Body of pancreas (tissue), 4 donors: ENCODE results near the gene LONRF2. TPM values are rescaled to one million over a fixed set of nuclear protein-coding genes. Genes with fewer than 3 reads are reported as not detected.
A peak's percentile ranks its signal among the peaks of the same experiment; 100 is the strongest.

Experiments
- ATAC-seq: fragments of 150-250 bp; one replicate; pipeline ENCODE4 v1.9.1; 2016
- DNase-seq, 4 donors: peaks; one replicate each; pipeline ENCODE4 v3.0.0-alpha.2; 2019
- H3K27ac ChIP-seq, 4 donors: fragments of 200-600 bp; sonication (generic); 1 replicate in 3 of 4; 2 replicates in 1 of 4; pipeline versions ENCODE4 v1.5.1 to v1.6.1; 2016 to 2019; ENCODE audit warnings: mild to moderate bottlenecking in 1 of 4, mixed read lengths in 1 of 4, moderate library complexity in 1 of 4
- H3K27me3 ChIP-seq, 2 donors: fragments of 200-600 bp; sonication (generic); one replicate each; pipeline ENCODE4 v1.6.0; 2016; ENCODE audit warnings: mild to moderate bottlenecking in 1 of 2
- H3K36me3 ChIP-seq, 2 donors: fragments of 200-600 bp; sonication (generic); replicated peaks in 1 of 2; 2 replicates each; pipeline ENCODE4 v1.5.1; 2016; ENCODE audit warnings: low read depth in 2 of 2; ENCODE audit not compliant: insufficient read depth in 1 of 2
- H3K4me1 ChIP-seq: fragments of 200-600 bp; sonication (generic); one replicate; pipeline ENCODE4 v1.6.0; 2016
- H3K4me3 ChIP-seq, 2 donors: fragments of 200-600 bp; sonication (generic); 1 replicate in 1 of 2; 2 replicates in 1 of 2; pipeline ENCODE4 v1.5.1; 2016 to 2019
- H3K9me3 ChIP-seq, 3 donors: fragments of 200-600 bp; sonication (generic); 1 replicate in 2 of 3; 2 replicates in 1 of 3; pipeline ENCODE4 v1.5.1; 2016
- POLR2A ChIP-seq, 3 donors: fragments of 450-650 bp; IDR thresholded peaks; one replicate each; pipeline ENCODE4 v1.6.1; 2016; ENCODE audit warnings: antibody characterized with exemption in 3 of 3, mild to moderate bottlenecking in 2 of 3
- WGBS, 2 donors: methylation state at CpG; one replicate each; pipeline ENCODE4 v1.1.5; 2017; 5-methylcytosine and 5-hydroxymethylcytosine counted together
- intact Hi-C: fragments of 100-400 bp; cut with DNase I; formaldehyde crosslinking; loops from one replicate; pipeline ENCODE4 v1.15.1; 2023
- total RNA-seq, 2 donors: library from RNA; depleted of rRNA; stranded (reverse); fragments of >200 nt; gene quantifications; one replicate each; pipeline ENCODE4 v1.1.0, GENCODE V29; 2016
- TF ChIP-seq, protein P1 (sequence below), 7 experiments: fragments of 450-650 bp in 4 of 7; fragments of 200-600 bp in 3 of 7; sonication (generic) in 3 of 7; IDR thresholded peaks; one replicate each; pipeline ENCODE4 v1.5.1; 2016 to 2019; ENCODE audit warnings: antibody characterized with exemption in 7 of 7

LONRF2 gene
- total RNA-seq, 2 donors from 2014 or later, result 12.5 to 14.2 TPM

DNA sequence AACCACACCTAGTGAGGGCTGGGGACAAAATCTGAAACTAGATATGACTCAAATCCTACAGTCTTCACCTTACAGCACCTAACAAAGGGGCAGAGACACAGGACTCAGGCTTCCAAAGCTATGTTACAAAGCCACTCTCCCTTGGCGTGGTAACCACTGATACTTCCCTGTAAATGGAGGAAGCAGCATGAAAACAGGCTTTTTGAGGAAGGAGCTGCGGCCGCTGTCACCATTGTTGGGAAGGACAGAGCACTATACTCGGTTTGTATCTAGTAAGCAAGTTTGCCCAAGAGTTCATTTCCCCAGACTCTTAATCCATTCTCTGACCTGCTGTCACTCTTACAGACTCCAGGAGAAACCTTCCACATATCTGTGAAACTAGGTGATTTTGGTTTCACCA lies 60.3 kb downstream of the LONRF2 start:
- Histone ChIP-seq H3K4me3 (no peak overlapping the region), H3K4me1 (no peaks in the 10 kb centered on the region), H3K36me3 (no peaks in the 10 kb centered on the region), H3K9me3 (no peaks in the 10 kb centered on the region), H3K27me3 (no peaks in the 10 kb centered on the region), H3K27ac (no peak overlapping the region)
- intact Hi-C loops, result no loop called here
- ATAC-seq (no peak), DNase-seq (peak in 1 of 4 donors; percentile 36)
- TF ChIP-seq, protein P1, sequence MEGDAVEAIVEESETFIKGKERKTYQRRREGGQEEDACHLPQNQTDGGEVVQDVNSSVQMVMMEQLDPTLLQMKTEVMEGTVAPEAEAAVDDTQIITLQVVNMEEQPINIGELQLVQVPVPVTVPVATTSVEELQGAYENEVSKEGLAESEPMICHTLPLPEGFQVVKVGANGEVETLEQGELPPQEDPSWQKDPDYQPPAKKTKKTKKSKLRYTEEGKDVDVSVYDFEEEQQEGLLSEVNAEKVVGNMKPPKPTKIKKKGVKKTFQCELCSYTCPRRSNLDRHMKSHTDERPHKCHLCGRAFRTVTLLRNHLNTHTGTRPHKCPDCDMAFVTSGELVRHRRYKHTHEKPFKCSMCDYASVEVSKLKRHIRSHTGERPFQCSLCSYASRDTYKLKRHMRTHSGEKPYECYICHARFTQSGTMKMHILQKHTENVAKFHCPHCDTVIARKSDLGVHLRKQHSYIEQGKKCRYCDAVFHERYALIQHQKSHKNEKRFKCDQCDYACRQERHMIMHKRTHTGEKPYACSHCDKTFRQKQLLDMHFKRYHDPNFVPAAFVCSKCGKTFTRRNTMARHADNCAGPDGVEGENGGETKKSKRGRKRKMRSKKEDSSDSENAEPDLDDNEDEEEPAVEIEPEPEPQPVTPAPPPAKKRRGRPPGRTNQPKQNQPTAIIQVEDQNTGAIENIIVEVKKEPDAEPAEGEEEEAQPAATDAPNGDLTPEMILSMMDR (IDR thresholded peaks at IDR 0.05), result no peak
- TF ChIP-seq POLR2A (IDR thresholded peaks at IDR 0.05), result no peak
- 81 to 84% methylated on average over 4 of the region's 4 CpGs for WGBS, 2 donors

DNA sequence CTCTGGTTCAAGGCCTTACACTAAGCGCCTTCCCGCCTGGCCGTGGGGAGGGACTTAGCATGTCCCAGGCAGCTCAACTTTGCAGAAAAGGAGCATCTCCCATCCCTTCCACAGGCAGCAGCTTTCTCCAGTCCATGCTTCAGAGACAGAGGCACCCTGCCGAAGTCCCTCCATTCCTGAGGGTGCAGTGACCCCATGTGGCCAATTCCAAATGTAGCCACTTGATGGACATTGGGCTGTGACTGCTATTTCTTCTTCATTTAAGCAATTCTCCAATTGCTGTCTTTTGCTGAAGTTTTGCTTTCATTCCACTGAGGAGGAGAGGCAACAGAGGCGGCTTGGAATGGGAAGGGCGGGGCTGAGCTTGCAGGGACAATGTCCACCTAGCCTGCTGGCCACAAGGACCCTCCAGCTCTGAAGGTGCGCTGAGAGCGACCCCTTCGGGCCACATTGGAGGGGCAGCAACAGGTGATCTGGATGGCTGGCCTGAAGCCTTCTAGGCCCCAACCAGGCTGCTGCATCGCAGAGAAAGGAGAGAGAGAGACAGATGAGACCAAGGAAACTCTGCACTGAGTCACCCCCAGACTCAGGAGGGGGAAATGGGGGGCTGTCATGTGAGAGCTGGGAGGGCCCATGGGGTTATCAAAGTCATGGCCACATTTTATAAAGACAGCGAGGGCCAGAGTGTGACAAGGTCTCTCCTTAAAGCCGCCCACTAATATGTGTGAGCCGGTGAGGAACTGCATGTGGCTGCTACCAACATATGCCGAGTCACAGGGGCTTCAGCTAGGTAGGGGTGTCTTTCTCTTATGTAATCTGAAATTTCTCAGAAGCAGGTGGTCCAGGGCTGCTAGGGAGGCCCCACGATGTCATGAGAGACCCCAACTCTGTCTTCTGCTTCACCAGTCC lies 61.3 kb downstream of the LONRF2 start:
- Histone ChIP-seq H3K27ac (no peak overlapping the region), H3K9me3 (no peaks in the 10 kb centered on the region), H3K36me3 (no peaks in the 10 kb centered on the region), H3K27me3 (no peaks in the 10 kb centered on the region), H3K4me3 (no peak overlapping the region), H3K4me1 (no peaks in the 10 kb centered on the region)
- DNase-seq (peak; percentile 62 to 67 (median 64)), ATAC-seq (peak; percentile 66)
- WGBS, 2 donors, result 45 to 81% methylated on average over 12 to 15 of the region's 15 CpGs
- intact Hi-C loops, result loop anchor here (2.0 kb wide), 1 partner anchor 120 kb away; no protein-coding TSS in a partner anchor
- TF ChIP-seq, protein P1 (IDR thresholded peaks at IDR 0.05), result peak in 6 of 7 experiments; percentile 29 to 69 (median 63)
- no peak for TF ChIP-seq POLR2A (IDR thresholded peaks at IDR 0.05)

DNA sequence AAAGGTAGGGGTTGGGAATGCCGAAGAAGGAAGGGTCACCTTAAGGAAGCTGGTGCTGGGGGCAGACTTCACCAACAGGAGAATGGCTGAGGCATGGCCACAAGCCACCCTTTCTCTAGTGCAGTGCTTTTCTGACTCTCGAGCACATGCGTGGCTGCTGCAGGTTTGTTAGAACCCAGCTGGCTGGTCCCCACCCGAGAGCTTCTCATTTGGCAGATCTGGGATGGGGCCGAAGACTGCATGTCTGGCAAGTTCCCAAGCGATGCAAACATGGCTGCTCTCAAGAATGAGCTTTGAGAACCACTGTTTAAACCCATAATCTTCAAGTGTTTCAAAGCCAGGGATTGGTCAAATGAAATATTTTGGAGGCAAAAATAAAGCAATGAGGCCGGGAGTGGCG lies 63.2 kb downstream of the LONRF2 start:
- Histone ChIP-seq H3K9me3 (no peaks in the 10 kb centered on the region), H3K27me3 (no peaks in the 10 kb centered on the region), H3K4me1 (no peaks in the 10 kb centered on the region), H3K27ac (no peak overlapping the region), H3K4me3 (no peak overlapping the region), H3K36me3 (no peaks in the 10 kb centered on the region)
- TF ChIP-seq POLR2A (IDR thresholded peaks at IDR 0.05), result no peak
- TF ChIP-seq, protein P1 (IDR thresholded peaks at IDR 0.05), result no peak
- DNase-seq (no peak), ATAC-seq (no peak)
- intact Hi-C loops, result no loop called here
- WGBS, 2 donors, result 72 to 81% methylated on average over 8 of the region's 8 CpGs

DNA sequence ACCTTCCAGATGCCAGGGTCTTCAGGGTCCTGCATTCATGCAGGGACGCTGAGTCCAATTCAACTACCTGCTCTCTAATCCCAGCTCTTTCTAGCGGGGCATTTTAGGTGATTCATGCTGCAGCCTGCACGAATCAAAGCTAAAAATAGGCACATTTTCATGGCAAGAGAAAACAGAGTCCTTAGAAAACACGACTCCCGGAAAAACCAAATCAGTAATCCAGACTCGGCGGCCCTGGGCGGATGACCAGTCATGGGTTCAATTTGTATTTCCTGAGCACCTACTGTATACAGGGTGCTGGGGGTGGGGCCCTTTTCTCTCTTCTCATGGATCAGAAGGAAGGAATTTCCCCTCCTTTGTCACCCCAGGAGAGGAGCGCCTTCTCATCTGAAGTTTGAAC lies 64.4 kb downstream of the LONRF2 start:
- no peaks in the 10 kb centered on the region for H3K36me3 ChIP-seq
- no peak overlapping the region for H3K4me3 ChIP-seq
- DNase-seq (no peak), ATAC-seq (no peak)
- H3K27me3 ChIP-seq, result no peaks in the 10 kb centered on the region
- intact Hi-C loops, result no loop called here
- no peak overlapping the region for H3K27ac ChIP-seq
- H3K4me1 ChIP-seq, result no peaks in the 10 kb centered on the region
- 72 to 87% methylated on average over 9 of the region's 9 CpGs for WGBS, 2 donors
- no peaks in the 10 kb centered on the region for H3K9me3 ChIP-seq
- TF ChIP-seq, protein P1 (IDR thresholded peaks at IDR 0.05), result no peak
- TF ChIP-seq POLR2A (IDR thresholded peaks at IDR 0.05), result no peak
